ENCODE results near the gene KRT33B.

GRCh38 chr17:41363881-41364280 is 5.7 kb downstream of the KRT33B start:
- TF ChIP-seq CTCF (IDR thresholded peaks at IDR 0.05; ENCODE audit: poor library complexity): no peak
- TF ChIP-seq EZH2 (IDR thresholded peaks at IDR 0.05; ENCODE audit: borderline replicate concordance): no peak
- no peak for TF ChIP-seq EZH2phosphoT487 (IDR thresholded peaks at IDR 0.05; ENCODE audit: low read depth, severe bottlenecking, unreplicated experiment)

All from hepatocyte (in vitro differentiated cells).